Left ventricle myocardium superior (tissue), 1 donor: Measurements from ENCODE around the gene E2F3. TPM values are rescaled to one million over a fixed set of nuclear protein-coding genes. Genes with fewer than 3 reads are reported as not detected.

ENCODE experiments used
- ATAC-seq: fragments of 200-7000 bp; cut with Tn5 transposase; one replicate; pipeline ENCODE4 v1.9.1; 2020; ENCODE audit warnings: mild to moderate bottlenecking, moderate library complexity
- DNase-seq: peaks from one replicate; pipeline ENCODE4 v3.0.0-alpha.2; 2020
- intact Hi-C: fragments of 100-400 bp; cut with micrococcal nuclease; formaldehyde crosslinking; loops from one replicate; pipeline ENCODE4 v1.11.0; 2022
- long read RNA-seq: library from polyadenylated mRNA; unstranded; transcript quantifications from one replicate; pipeline ENCODE4 v2.0.0, GENCODE V29; 2021
- total RNA-seq: library from RNA; stranded (reverse); fragmentation: NEBNext Ultra II Directional; extraction: Animal tissue kit (Norgen Biotek cat#: 25700); gene quantifications from one replicate; pipeline ENCODE4 v1.2.1, GENCODE V29; 2021
- donor health status: DM: no; HTN: yes; CAD: no; lungs with severe emphysema.

Gene E2F3
- 5.6 TPM for total RNA-seq
- long read RNA-seq, partial matches to known transcripts = 0 of 2 reads
- long read RNA-seq, other reads (novel, unspliced or antisense) = 2 of 2 reads

GRCh38 chr6:20401205-20402091, at the start of gene E2F3:
Gene E2F3, plus strand, starts transcription at chr6:20401879. Its CDS starts 354 bp downstream, at chr6:20402233.
- intact Hi-C loops = loop anchor here (5.0 kb wide), 1 partner anchor 131 kb away; the partner anchor contains the start of gene CDKAL1
- ATAC-seq = peak; percentile 93
- peak; percentile 99 for DNase-seq

- intact Hi-C loops = no loop called here
Observed at GRCh38 chr6:20352346-20352745, 49.3 kb upstream of the E2F3 start.

DNA sequence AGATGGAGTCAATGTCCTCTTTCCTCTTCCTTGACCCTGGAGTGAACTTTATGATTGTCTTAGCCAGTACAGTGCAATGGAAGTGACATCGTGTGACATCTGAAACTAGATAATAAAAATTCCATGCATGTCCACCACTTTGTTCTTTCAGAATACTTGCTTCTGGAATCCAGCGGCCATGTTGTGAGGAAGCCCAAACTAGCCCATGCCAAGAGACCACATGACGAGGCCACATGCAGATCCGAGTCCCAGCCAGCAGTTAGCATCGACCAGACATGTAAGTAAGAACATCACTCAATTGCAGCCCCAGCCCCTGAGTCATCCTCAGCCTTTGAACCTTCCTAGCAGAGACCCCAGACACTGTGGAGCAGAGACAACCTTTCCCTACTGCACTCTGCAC, 48.5 kb upstream of the E2F3 start:
- no peak for ATAC-seq
- no peak for DNase-seq
- intact Hi-C loops = no loop called here

More at GRCh38 chr6:20352346-20352745, 49.3 kb upstream of the E2F3 start:
- ATAC-seq = no peak
- no peak for DNase-seq

- DNase-seq = no peak
- intact Hi-C loops = no loop called here
- ATAC-seq = no peak
Observed at GRCh38 chr6:20354366-20354765, 47.3 kb upstream of the E2F3 start.

DNA sequence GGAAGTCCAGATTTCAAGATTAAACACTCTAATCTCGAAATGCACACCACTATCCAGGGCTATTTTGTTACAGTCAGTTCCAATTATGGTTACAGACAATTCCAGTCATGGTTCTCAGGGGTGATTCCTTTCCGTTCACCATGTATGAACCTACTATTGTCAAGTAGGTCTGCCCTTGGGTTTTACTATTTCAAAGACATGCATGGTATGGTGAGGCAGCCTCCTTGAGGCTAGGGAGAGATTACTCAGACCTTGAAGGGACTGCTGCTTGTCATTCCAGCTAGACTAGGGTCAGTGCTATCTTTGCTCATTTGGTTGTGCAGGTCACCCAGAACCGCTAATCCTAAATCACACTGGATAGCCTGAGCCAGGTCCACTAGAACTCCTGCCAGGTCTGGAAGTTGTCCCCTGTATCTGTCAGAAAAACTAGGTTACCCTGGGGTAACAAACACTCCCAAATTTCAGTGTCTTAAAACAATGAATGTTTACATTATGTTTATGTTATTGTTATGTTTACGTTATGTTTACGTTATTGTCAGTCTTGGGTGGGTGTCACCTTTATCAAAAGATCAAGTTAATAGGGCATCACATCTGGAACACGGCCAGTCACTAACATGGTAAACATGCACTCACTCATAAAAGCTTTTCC, 41.1 kb upstream of the E2F3 start:
- DNase-seq = no peak
- intact Hi-C loops = no loop called here
- ATAC-seq = no peak

GRCh38 chr6:20362623-20363022, 39.1 kb upstream of the E2F3 start:
- DNase-seq (no peak), ATAC-seq (no peak)
- intact Hi-C loops = no loop called here

- intact Hi-C loops = no loop called here
- DNase-seq (no peak), ATAC-seq (no peak)
Observed at GRCh38 chr6:20364327-20364726, 37.4 kb upstream of the E2F3 start.

GRCh38 chr6:20365456-20365855, 36.2 kb upstream of the E2F3 start:
- DNase-seq (no peak), ATAC-seq (no peak)
- intact Hi-C loops = no loop called here

DNA sequence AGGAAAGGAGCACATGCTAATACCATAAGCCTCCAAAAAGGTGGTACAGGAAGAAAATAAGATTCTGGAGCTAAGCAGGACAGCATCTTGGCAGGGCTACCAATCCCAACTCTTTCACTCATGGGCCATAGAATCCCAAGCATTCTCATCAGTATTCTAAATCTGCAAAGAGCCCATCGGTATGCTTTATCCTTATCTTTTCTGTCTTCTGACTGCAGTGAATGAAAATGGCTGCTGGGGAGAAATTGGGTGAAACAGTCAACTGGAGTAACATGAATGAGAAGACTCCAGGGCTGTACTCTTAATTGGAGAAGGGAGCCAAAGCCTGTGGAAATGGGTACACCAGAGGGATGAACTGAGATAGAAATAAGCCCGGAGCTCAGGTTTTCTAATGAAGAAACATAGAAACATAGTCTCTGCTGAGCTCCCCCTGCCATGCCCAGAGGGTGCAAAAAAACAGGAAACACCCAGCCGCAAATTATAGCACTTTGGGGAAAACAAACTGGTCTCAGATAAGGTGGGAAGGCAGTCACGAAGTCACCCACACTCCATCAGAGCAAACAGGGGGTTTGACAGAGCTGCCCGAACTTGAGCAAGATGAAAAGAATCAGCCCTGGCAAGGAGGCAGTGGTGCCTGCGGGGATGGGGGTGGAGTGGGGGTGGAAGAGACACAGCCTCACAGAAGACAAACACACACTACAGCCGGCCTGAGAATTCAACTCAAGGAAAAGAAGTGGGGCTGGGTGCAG, 35.4 kb upstream of the E2F3 start:
- DNase-seq (no peak), ATAC-seq (no peak)
- intact Hi-C loops = no loop called here

DNA sequence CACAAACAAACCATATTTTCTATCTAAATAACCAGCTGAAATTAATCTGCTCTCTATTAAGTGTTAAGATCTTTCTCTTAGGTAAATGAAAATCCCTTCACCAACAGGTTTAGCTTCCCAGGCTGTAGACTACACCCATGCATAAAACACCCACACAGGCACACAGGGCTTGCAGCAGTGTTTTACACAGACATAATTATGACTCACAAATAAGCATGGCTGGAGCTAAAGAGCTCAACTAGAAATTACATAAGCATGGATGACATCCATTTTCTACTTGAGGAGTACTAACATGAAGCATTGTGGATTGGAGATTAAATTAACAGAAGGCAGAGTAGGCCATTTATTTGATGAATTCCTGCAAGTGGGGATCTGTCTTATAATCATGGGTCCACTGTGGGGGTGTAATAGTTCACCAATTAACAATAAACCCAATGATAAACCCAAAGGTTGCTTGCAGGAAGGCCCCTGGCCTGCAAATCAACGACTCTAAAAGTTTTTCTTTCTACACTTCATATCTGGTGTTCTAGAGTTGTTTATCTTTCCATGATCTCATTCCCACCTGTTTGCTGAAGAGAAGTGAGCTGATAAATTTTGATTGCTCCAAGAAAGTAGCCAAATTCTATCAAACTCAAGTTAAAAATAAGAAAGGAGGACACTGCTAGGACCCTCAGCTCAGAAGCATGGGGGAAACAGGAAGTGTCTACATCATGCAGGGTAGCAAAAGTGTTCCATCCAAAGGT, 33.8 kb upstream of the E2F3 start:
- ATAC-seq = no peak
- DNase-seq = no peak
- intact Hi-C loops = no loop called here

GRCh38 chr6:20370393-20370792, 31.3 kb upstream of the E2F3 start:
- ATAC-seq = no peak
- intact Hi-C loops = no loop called here
- DNase-seq = no peak

DNA sequence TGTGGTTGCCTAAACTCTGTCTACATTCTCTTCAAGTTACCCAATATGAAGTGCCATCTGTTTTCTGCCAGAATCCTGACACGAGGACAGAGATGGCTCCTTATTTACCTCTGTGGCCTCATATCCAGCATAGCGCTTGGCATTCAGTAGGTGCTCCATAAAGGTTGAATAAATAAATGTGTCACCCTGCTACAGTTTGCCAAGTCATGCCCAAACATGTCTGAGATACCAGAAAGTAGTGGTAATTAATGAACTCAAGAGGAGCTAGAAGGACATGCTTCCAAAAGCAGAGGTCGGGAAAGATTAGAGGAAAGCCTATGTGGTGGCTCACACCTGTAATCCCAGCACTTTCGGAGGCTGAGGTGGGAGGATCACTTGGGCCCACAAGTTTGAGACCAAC, 30.9 kb upstream of the E2F3 start:
- ATAC-seq (no peak), DNase-seq (no peak)
- intact Hi-C loops = no loop called here

DNA sequence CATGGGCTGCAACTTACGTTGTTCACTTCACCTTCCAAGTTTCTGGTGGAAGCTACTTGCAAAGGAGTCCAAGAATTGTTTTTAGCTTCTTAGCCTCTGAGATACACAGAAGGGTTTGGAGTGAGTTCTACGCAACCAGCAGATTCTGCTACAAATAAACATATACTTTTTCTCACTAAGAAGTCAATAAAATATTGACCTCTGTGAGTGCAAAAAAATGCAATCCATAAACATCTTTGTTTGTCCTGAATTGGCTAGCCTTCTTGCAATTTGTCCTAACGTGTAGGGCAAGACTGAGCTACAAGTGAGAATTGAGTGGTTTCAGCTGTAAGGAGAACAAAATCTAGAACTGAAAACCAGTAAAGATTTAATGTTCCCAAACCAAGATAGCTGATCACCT, 26.2 kb upstream of the E2F3 start:
- DNase-seq = no peak
- ATAC-seq = no peak
- intact Hi-C loops = no loop called here

DNA sequence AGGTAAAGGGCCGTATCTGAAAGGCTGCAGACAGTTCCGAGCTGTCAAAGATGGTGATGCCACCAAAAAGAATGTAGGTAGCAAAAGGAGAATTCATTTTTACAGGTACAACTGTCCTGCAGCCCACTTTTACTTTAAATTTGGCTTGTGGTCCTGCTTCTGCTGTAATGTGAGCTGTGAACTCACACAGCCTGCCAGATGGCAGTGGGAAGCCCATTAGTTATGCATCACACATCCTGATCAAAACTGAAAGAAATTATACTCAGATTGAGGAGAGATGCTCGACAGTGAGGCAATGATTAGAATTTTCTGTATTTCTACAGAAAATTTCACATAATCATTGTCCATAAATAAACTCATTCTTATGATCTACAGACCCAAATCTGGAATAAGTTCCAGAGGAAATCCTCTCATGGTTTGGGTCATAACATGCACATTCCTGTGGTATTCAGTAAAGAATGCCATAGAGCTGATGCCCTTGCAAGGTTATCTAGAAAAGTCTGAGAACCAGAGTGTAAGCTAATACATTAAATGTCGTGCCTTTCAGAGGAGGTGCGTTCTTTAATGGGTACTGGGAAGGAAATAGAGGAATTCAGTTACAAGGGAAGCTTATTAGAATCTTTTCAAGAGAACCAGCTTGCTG, 23.9 kb upstream of the E2F3 start:
- ATAC-seq (no peak), DNase-seq (no peak)
- intact Hi-C loops = no loop called here

DNA sequence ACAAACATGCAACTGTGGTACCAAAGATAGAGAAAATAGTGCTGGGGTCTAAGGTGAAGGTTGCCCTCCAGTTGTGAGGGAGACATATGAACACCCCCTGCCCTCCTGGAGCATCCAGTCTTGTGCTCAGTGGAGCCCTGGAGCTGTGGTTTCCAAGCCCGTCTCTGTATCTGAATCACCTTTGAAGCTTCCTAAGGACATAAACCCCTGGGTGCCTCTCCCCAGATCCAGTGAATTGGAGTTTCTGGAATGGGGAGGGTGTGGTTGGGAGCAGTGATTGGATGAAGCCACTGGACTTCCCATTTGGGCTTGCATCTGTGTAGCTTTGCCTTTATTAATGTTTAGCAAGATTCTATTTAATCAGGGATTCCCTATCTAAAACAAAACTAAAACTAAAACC, 22.4 kb upstream of the E2F3 start:
- intact Hi-C loops = no loop called here
- no peak for DNase-seq
- ATAC-seq = no peak

DNA sequence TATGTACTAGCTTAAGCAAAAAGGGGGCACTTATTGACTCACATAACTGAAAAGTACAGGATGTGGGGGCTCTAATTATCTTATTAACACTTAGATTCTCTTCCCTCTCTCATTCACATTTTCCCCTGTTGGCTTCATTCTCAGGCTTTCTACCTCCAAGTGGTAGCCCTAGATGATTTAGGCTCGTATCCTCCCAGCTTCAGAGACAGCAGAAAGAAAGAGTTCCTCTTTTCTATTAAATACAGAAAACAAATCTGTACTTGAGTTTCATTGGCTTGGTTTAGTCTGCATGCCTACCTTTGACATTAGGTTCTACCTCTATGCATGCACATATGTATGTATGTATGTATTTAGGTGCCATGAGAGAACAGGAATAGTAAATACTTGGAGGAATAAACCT, 15.5 kb upstream of the E2F3 start:
- ATAC-seq = no peak
- no peak for DNase-seq
- intact Hi-C loops = no loop called here

- ATAC-seq (no peak), DNase-seq (no peak)
Observed at GRCh38 chr6:20389066-20389465, 12.6 kb upstream of the E2F3 start.

DNA sequence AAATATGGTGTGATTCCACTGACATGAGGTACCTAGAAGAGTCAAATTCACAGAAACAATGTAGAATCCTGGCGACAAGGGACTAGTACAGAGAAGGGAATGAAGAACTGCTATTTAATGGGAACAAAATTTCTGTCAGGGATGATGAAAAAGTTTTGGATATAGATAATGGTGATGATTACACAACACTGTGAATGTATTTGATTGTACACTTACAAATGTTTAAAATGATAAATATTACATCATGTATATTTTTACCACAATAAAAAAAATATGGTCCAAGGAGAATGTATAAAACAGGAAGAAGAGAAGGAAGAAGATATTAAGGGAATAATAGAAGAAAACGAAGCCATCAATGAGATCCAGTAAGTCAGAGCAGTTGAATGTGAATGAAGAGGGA, 8.4 kb upstream of the E2F3 start:
- ATAC-seq (no peak), DNase-seq (no peak)
- intact Hi-C loops = no loop called here

More at GRCh38 chr6:20389066-20389465, 12.6 kb upstream of the E2F3 start:
- intact Hi-C loops = no loop called here

DNA sequence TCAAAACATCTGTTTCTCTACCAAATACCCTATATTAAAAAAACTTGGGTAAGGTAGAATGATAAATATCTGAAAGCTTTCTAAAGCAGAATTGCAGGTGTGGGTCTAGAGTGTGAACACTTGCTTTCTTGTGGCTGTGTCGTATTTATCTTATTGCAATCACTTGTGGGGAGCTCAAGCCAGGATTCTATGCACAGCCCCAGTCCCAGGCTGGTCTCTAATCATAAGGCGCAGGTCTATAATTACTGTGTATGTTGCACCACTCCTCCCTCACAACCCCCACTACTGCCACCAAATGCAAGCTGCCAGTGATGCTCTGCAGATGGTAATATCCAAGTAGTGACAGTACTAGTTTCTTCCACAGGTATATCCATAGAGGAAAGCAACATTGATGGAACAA, 2.2 kb upstream of the E2F3 start:
- ATAC-seq (no peak), DNase-seq (no peak)
- intact Hi-C loops = no loop called here
